ENCODE data around the gene SKAP2. TPM values are rescaled to one million over a fixed set of nuclear protein-coding genes. Genes with fewer than 3 reads are reported as not detected.

Gene SKAP2
- total and polyA plus RNA-seq, 2 of the 13 experiments (the other 11 are each of a cell fraction or from before 2014, with no cell fraction given) = 3.6 to 12.9 TPM

GRCh38 chr7:26850193-26850651 is 14.2 kb downstream of the SKAP2 start:
- Histone ChIP-seq H3K36me3 (replicated peaks in 1 of 2; ENCODE audit: control insufficient read depth in 1 of 2, insufficient read depth in 2 of 2, low read length in 2 of 2) (no peaks in the 10 kb centered on the region; a peak in 1 of 5 replicates), H3K27me3 (ENCODE audit: control insufficient read depth in 1 of 2, insufficient read depth in 2 of 2, low read length in 2 of 2) (no peaks in the 10 kb centered on the region), H3K79me2 (ENCODE audit: insufficient read depth, low read length) (no peaks in the 10 kb centered on the region), H3K4me2 (ENCODE audit: low read depth, low read length) (no peak overlapping the region), H4K20me1 (ENCODE audit: insufficient read depth, low read length) (no peaks in the 10 kb centered on the region), H3K9me3 (ENCODE audit: low read length) (no peaks in the 10 kb centered on the region), H3K27ac (ENCODE audit: extremely low read length, insufficient read depth, low read length) (no peak overlapping the region), H3K4me1 (ENCODE audit: insufficient read depth, low read length) (no peaks in the 10 kb centered on the region), H3K9ac (ENCODE audit: insufficient read depth, low read depth, low read length) (no peak overlapping the region), H3K4me3 (replicated peaks in 1 of 3; ENCODE audit: insufficient read depth in 1 of 3, low read depth in 2 of 3, low read length in 3 of 3) (no peak overlapping the region), H2AFZ (ENCODE audit: low read length) (no peak overlapping the region)
- TF ChIP-seq ZNF430 (CRISPR knock-in tag; IDR thresholded peaks at IDR 0.05) (no peak), GATAD1 (CRISPR knock-in tag; IDR thresholded peaks at IDR 0.05) (no peak), ARID2 (CRISPR knock-in tag; IDR thresholded peaks at IDR 0.05; ENCODE audit: borderline replicate concordance) (no peak), ZSCAN25 (CRISPR knock-in tag; IDR thresholded peaks at IDR 0.05) (no peak)
- CTCF ChIA-PET (ENCODE audit: low intra/inter-chr PET ratio, low total read pairs) = no interaction called here
- no peak for ATAC-seq
- in situ Hi-C loops (cut with HindIII; ENCODE audit: extremely low pct_ligation_motif_present, low pct_unique_long_range_greater_than_20kb) = no loop called here
- no TSS peak for BruUV-seq (replicated peaks)
- no peak for FAIRE-seq
- 94% methylated on average over 8 of the region's 8 CpGs for WGBS (ENCODE audit: low lambda C conversion rate)
- POLR2A ChIA-PET = no interaction called here
- intact Hi-C loops (cut with micrococcal nuclease; ENCODE audit: unreplicated experiment) = no loop called here
- no peak for DNase-seq (ENCODE audit: low spot score)

DNA sequence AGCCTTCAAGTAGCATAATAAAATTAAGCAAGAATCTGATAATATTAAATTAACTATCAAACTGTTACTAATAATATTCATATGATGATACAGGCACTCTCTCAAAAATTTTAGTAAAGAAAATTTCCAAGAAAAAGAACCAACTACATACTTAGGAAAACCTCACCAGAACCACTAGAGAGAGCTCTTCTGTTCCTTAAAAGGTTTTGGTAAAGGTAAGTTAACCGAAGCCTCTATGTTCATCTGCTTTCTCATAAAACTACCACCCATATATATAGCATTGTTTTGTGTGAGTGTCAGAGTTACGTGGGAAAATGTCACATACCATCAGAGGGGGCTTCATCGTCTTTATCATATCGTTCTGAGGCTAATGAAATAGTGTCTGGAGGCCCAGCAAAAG is 20.7 kb downstream of the SKAP2 start:
- POLR2A ChIA-PET = no interaction called here
- no peak for DNase-seq (ENCODE audit: low spot score)
- no peak for ATAC-seq
- Histone ChIP-seq H3K9me3 (ENCODE audit: low read length) (no peaks in the 10 kb centered on the region), H3K27ac (ENCODE audit: extremely low read length, insufficient read depth, low read length) (no peak overlapping the region), H3K4me1 (ENCODE audit: insufficient read depth, low read length) (no peaks in the 10 kb centered on the region), H3K36me3 (replicated peaks in 1 of 2; ENCODE audit: control insufficient read depth in 1 of 2, insufficient read depth in 2 of 2, low read length in 2 of 2) (no peaks in the 10 kb centered on the region; a peak in 1 of 5 replicates), H3K4me3 (replicated peaks in 1 of 3; ENCODE audit: insufficient read depth in 1 of 3, low read depth in 2 of 3, low read length in 3 of 3) (no peak overlapping the region), H3K79me2 (ENCODE audit: insufficient read depth, low read length) (no peaks in the 10 kb centered on the region), H4K20me1 (ENCODE audit: insufficient read depth, low read length) (no peaks in the 10 kb centered on the region), H3K4me2 (ENCODE audit: low read depth, low read length) (no peak overlapping the region), H3K9ac (ENCODE audit: insufficient read depth, low read depth, low read length) (no peak overlapping the region), H3K27me3 (ENCODE audit: control insufficient read depth in 1 of 2, insufficient read depth in 2 of 2, low read length in 2 of 2) (no peaks in the 10 kb centered on the region), H2AFZ (ENCODE audit: low read length) (no peak overlapping the region)
- intact Hi-C loops (cut with micrococcal nuclease; ENCODE audit: unreplicated experiment) (no loop called here), in situ Hi-C loops (cut with HindIII; ENCODE audit: extremely low pct_ligation_motif_present, low pct_unique_long_range_greater_than_20kb) (no loop called here)
- no TSS peak for BruUV-seq (replicated peaks)
- FAIRE-seq = no peak
- CTCF ChIA-PET (ENCODE audit: low intra/inter-chr PET ratio, low total read pairs) = interaction anchor here (1.6 kb wide), 1 partner anchor 300 kb away, joined by 4 read pairs; the partner anchor contains the start of gene HOXA5
- WGBS (ENCODE audit: low lambda C conversion rate) = 84% methylated on average over 4 of the region's 4 CpGs
- no peak for TF ChIP-seq PAX8 (CRISPR knock-in tag; IDR thresholded peaks at IDR 0.05; ENCODE audit: borderline replicate concordance)
- TF ChIP-seq MED13 (CRISPR knock-in tag; IDR thresholded peaks at IDR 0.05) = no peak
- no peak for TF ChIP-seq PHF20 (CRISPR knock-in tag; IDR thresholded peaks at IDR 0.05)
- no peak for TF ChIP-seq ZNF619 (CRISPR knock-in tag; IDR thresholded peaks at IDR 0.05)
- TF ChIP-seq ZBTB38 (CRISPR knock-in tag; IDR thresholded peaks at IDR 0.05) = no peak
- no peak for TF ChIP-seq XRCC5 (optimal IDR thresholded peaks at IDR 0.05; ENCODE audit: low read length)
- TF ChIP-seq ZBTB7B (CRISPR knock-in tag; IDR thresholded peaks at IDR 0.05) = no peak
- TF ChIP-seq ZNF761 (CRISPR knock-in tag; conservative IDR thresholded peaks at IDR 0.05) = no peak
- TF ChIP-seq ISX (CRISPR knock-in tag; conservative IDR thresholded peaks at IDR 0.05) = no peak
- no peak for TF ChIP-seq PAWR (CRISPR knock-in tag; IDR thresholded peaks at IDR 0.05; ENCODE audit: borderline replicate concordance)
- no peak for TF ChIP-seq ARNT (IDR thresholded peaks at IDR 0.05)
- TF ChIP-seq ZNF24 (IDR thresholded peaks at IDR 0.05) = no peak
- TF ChIP-seq CENPT (CRISPR knock-in tag; IDR thresholded peaks at IDR 0.05; ENCODE audit: low read depth) = no peak
- TF ChIP-seq, protein P1, sequence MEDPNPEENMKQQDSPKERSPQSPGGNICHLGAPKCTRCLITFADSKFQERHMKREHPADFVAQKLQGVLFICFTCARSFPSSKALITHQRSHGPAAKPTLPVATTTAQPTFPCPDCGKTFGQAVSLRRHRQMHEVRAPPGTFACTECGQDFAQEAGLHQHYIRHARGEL (CRISPR knock-in tag; IDR thresholded peaks at IDR 0.05) = no peak
- TF ChIP-seq, protein P2, sequence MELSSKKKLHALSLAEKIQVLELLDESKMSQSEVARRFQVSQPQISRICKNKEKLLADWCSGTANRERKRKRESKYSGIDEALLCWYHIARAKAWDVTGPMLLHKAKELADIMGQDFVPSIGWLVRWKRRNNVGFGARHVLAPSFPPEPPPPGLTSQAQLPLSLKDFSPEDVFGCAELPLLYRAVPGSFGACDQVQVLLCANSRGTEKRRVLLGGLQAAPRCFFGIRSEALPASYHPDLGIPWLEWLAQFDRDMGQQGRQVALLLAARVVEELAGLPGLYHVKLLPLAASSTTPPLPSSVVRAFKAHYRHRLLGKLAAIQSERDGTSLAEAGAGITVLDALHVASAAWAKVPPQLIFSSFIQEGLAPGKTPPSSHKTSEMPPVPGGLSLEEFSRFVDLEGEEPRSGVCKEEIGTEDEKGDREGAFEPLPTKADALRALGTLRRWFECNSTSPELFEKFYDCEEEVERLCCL (CRISPR knock-in tag; IDR thresholded peaks at IDR 0.05; ENCODE audit: borderline replicate concordance) = no peak
- TF ChIP-seq SMAD3 (CRISPR knock-in tag; IDR thresholded peaks at IDR 0.05) = no peak
